Parathyroid adenoma (tissue), 2 donors: ENCODE data around the gene FAM193A.
"Not testable (repeated sequence)": the region's sequence is repeated elsewhere in the genome, so short reads cannot be mapped to it uniquely, and the experiment has no call there.

Experiments
- H2AFZ ChIP-seq: fragments of 300-600 bp; sonication (generic); one replicate; pipeline ENCODE4 v1.7.0; 2017; ENCODE audit warnings: antibody characterized with exemption, mild to moderate bottlenecking
- H3K27ac ChIP-seq: fragments of 300-600 bp; sonication (generic); one replicate; pipeline ENCODE4 v1.7.0; 2017
- H3K27me3 ChIP-seq: fragments of 300-600 bp; sonication (generic); one replicate; pipeline ENCODE4 v1.7.0; 2017; ENCODE audit warnings: low read length; ENCODE audit not compliant: control insufficient read depth, insufficient read depth
- H3K36me3 ChIP-seq: fragments of 300-600 bp; sonication (generic); one replicate; pipeline ENCODE4 v1.7.0; 2017; ENCODE audit warnings: low read length; ENCODE audit not compliant: control insufficient read depth, insufficient read depth
- H3K4me1 ChIP-seq: fragments of 300-600 bp; sonication (generic); one replicate; pipeline ENCODE4 v1.7.0; 2017; ENCODE audit warnings: control low read depth
- H3K4me2 ChIP-seq: fragments of 300-600 bp; sonication (generic); one replicate; pipeline ENCODE4 v1.7.0; 2017; ENCODE audit warnings: low read length
- H3K4me3 ChIP-seq: fragments of 300-600 bp; sonication (generic); one replicate; pipeline ENCODE4 v1.7.0; 2017; ENCODE audit warnings: low read depth, low read length
- H3K79me2 ChIP-seq: fragments of 300-600 bp; sonication (generic); one replicate; pipeline ENCODE4 v1.7.0; 2017; ENCODE audit warnings: control low read depth
- H3K9ac ChIP-seq: fragments of 300-600 bp; sonication (generic); one replicate; pipeline ENCODE4 v1.7.0; 2017; ENCODE audit warnings: mild to moderate bottlenecking
- H3K9me3 ChIP-seq: fragments of 300-600 bp; sonication (generic); one replicate; pipeline ENCODE4 v1.7.0; 2017; ENCODE audit warnings: low read length; ENCODE audit not compliant: control insufficient read depth
- CTCF ChIP-seq: fragments of 300-600 bp; sonication (generic); IDR thresholded peaks from one replicate; pipeline ENCODE4 v1.7.0; 2017; ENCODE audit warnings: antibody characterized with exemption, mild to moderate bottlenecking
- donor health status: primary hyperparathyroidism.

Gene FAM193A

GRCh38 chr4:2756691-2757350 lies 220.4 kb downstream of the FAM193A start:
- Histone ChIP-seq H3K36me3 (no peaks in the 10 kb centered on the region), H3K9me3 (no peaks in the 10 kb centered on the region), H3K27me3 (no peaks in the 10 kb centered on the region), H3K27ac (no peak overlapping the region), H3K79me2 (no peaks in the 10 kb centered on the region), H3K4me3 (no peak overlapping the region), H3K4me2 (peak overlapping the region; percentile 15), H3K9ac (no peak overlapping the region), H2AFZ (peak overlapping the region; percentile 56), H3K4me1 (no peaks in the 10 kb centered on the region)
- TF ChIP-seq CTCF: no peak

GRCh38 chr4:2757426-2757825 lies 221.0 kb downstream of the FAM193A start:
- Histone ChIP-seq H3K9me3 (no peaks in the 10 kb centered on the region), H3K4me3 (no peak overlapping the region), H3K27ac (no peak overlapping the region), H3K27me3 (no peaks in the 10 kb centered on the region), H3K9ac (no peak overlapping the region), H3K4me2 (no peak overlapping the region), H3K36me3 (no peaks in the 10 kb centered on the region), H3K79me2 (no peaks in the 10 kb centered on the region), H3K4me1 (no peaks in the 10 kb centered on the region), H2AFZ (no peak overlapping the region)
- TF ChIP-seq CTCF: no peak

- no peak overlapping the region for H3K27ac ChIP-seq
- no peak overlapping the region for H3K4me2 ChIP-seq
- no peaks in the 10 kb centered on the region for H3K79me2 ChIP-seq
Measured at GRCh38 chr4:2761035-2761923, 224.8 kb downstream of the FAM193A start.

GRCh38 chr4:2762048-2762447 lies 225.6 kb downstream of the FAM193A start:
- no peaks in the 10 kb centered on the region for H3K27me3 ChIP-seq
- no peak overlapping the region for H3K4me2 ChIP-seq
- TF ChIP-seq CTCF: no peak
- H3K4me3 ChIP-seq: no peak overlapping the region
- no peaks in the 10 kb centered on the region for H3K36me3 ChIP-seq
- no peaks in the 10 kb centered on the region for H3K4me1 ChIP-seq
- no peaks in the 10 kb centered on the region for H3K9me3 ChIP-seq
- no peaks in the 10 kb centered on the region for H3K79me2 ChIP-seq
- H3K27ac ChIP-seq: no peak overlapping the region
- H2AFZ ChIP-seq: no peak overlapping the region
- H3K9ac ChIP-seq: no peak overlapping the region

More at GRCh38 chr4:2761035-2761923, 224.8 kb downstream of the FAM193A start:
- TF ChIP-seq CTCF: no peak
- Histone ChIP-seq H3K36me3 (no peaks in the 10 kb centered on the region), H3K4me1 (no peaks in the 10 kb centered on the region), H3K4me3 (no peak overlapping the region), H3K9ac (no peak overlapping the region), H2AFZ (no peak overlapping the region), H3K9me3 (no peaks in the 10 kb centered on the region), H3K27me3 (no peaks in the 10 kb centered on the region)

GRCh38 chr4:2762486-2763370 lies 226.3 kb downstream of the FAM193A start:
- H3K4me1 ChIP-seq, H3K9me3 ChIP-seq, H3K4me2 ChIP-seq, H3K27me3 ChIP-seq, H3K4me3 ChIP-seq, H3K36me3 ChIP-seq, H3K79me2 ChIP-seq, H2AFZ ChIP-seq, H3K27ac ChIP-seq, H3K9ac ChIP-seq: not testable (repeated sequence)
